ENCODE data around the gene ITGBL1. TPM values are rescaled to one million over a fixed set of nuclear protein-coding genes. Genes with fewer than 3 reads are reported as not detected.

Gene ITGBL1
- total RNA-seq, 4 donors from 2014 or later: 1.3 to 3.5 (median 2.4) TPM

DNA sequence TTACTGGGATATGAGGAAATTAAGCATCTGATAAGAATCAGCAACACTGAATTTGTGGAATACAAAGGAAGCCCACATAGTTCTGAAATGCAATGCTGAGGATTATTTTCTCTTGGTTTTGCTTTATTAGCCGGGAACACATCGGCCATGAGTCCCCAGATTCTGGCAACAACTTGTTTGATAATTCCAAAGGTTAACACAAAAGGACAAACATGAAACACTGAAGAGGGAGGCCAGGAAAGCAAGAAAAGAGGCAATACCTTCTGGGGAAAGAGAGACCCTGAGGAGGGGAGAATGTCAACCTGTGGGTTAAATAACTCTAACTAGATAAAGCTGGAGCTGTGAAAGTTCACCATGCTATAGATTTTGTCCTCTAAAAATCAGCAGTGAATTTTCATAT is 285.9 kb downstream of the ITGBL1 start:
- TF ChIP-seq, protein P1, sequence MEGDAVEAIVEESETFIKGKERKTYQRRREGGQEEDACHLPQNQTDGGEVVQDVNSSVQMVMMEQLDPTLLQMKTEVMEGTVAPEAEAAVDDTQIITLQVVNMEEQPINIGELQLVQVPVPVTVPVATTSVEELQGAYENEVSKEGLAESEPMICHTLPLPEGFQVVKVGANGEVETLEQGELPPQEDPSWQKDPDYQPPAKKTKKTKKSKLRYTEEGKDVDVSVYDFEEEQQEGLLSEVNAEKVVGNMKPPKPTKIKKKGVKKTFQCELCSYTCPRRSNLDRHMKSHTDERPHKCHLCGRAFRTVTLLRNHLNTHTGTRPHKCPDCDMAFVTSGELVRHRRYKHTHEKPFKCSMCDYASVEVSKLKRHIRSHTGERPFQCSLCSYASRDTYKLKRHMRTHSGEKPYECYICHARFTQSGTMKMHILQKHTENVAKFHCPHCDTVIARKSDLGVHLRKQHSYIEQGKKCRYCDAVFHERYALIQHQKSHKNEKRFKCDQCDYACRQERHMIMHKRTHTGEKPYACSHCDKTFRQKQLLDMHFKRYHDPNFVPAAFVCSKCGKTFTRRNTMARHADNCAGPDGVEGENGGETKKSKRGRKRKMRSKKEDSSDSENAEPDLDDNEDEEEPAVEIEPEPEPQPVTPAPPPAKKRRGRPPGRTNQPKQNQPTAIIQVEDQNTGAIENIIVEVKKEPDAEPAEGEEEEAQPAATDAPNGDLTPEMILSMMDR (IDR thresholded peaks at IDR 0.05): no peak
- DNase-seq (ENCODE audit: low spot score) (no peak), ATAC-seq (ENCODE audit: low FRiP score) (no peak)

DNA sequence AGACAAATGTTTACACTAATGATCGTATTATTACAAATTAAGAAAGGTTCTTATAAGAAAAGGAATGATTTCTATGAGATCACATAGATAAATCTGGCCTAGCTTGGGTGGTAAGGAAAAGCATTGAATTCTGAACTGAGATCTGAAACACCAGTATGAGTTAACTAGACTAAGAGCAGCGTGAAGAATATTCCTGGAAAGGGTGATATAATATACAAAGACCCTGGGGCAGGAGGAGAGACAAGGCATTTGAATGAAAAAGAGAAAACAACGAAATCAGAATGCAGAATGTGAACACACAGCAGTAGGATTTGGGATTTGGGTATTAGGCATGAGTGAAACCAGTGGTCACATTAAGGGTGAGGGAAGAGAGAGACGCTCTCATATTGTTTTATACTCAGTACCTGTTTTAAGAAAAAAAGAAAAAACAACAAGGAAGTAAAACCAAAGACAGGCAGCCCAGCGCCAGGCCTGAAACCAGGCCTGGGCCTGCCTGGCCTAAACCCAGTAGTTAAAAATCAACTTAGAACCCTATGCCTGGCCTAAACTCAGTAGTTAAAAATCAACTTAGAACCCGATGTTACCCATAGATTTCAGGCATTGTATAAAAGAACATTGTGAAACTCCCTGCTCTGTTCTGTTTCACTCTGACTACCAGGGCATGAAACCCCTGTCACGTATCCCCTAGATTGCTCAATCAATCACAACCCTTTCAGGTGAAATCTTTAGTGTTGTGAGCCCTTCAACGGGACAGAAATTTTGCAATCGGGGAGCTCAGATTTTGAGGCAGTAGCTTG is 287.1 kb downstream of the ITGBL1 start:
- DNase-seq (ENCODE audit: low spot score): no peak
- TF ChIP-seq, protein P1 (IDR thresholded peaks at IDR 0.05): no peak
- ATAC-seq (ENCODE audit: low FRiP score): no peak

DNA sequence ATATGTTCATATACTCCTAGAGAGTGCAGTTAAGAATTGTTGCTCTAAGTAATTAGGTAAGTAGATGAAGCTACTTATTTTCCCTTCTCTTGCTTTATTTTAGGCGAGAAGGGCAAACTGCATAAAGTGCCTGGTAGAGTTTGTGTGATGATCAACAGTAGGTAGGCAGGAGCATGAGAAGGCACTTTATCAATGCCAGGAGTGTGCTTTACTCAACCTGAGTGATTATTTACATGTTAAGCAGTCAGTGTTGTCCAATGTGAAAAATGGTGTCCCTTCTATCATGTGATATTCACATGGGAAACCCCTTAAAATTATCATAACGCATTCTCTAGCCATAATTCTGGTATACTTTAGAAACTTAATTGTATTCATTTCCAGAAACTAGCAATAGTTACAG is 294.0 kb downstream of the ITGBL1 start:
- DNase-seq (ENCODE audit: low spot score): no peak
- TF ChIP-seq, protein P1 (IDR thresholded peaks at IDR 0.05): no peak
- ATAC-seq (ENCODE audit: low FRiP score): no peak

DNA sequence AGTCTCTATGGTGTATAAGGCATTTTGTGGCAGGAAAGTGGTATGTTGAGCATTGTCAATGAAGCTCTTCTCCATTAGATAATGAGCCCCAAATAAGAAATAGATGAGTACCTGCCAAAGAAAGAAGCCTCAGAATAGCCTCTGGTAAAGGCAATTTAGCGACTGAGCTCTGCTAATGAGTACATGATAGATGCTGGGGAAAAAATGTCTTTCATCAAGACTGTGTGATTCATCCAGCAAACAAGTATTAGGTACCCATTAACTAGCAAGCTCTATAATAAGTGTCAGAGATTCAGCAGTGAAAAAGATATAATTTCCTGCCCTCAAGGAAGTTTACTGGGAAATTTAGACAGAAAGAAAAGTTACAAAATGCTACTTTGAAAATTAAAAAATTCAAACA is 294.6 kb downstream of the ITGBL1 start:
- TF ChIP-seq, protein P1 (IDR thresholded peaks at IDR 0.05): no peak
- ATAC-seq (ENCODE audit: low FRiP score) (no peak), DNase-seq (ENCODE audit: low spot score) (no peak)

DNA sequence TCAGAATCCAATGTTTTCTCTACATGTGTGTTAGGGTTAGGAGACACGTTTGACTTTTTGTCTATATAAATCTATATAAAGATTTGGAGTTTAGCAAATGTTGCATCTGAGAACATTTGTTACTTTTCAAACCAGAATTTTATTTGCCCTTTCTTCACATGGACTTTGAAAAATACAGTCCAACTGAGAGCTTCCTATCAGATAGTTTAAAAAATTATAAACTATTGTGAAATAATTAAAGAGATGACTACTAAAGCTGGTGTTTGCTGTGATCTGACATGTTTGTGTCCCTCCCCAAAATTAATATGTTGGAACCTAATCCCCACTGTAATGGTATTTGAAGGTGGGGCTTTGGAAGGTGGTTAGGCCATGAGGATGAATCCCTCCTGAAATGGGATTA is 297.1 kb downstream of the ITGBL1 start:
- DNase-seq (ENCODE audit: low spot score) (no peak), ATAC-seq (ENCODE audit: low FRiP score) (no peak)
- TF ChIP-seq, protein P1 (IDR thresholded peaks at IDR 0.05): no peak

DNA sequence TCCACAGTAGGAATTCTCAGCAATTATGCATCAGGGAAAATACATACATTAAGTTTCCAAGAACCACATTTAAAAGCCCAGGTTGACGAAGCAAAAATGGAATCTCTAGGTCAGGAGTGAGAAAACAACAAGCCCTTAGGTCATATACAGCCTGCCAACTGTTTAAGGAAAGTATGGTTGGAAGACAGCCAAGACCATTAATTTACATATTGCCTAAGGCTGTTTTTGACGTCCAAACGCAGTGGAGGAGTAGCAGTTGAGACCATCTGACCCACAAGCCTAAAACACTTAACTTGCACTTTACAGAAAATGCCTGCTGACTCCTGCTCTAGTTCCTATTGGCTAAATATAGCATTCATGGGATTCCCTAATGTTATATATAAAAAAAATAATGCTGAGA is 299.0 kb downstream of the ITGBL1 start:
- DNase-seq (ENCODE audit: low spot score) (no peak), ATAC-seq (ENCODE audit: low FRiP score) (peak; percentile 51)
- TF ChIP-seq, protein P1 (IDR thresholded peaks at IDR 0.05): no peak

DNA sequence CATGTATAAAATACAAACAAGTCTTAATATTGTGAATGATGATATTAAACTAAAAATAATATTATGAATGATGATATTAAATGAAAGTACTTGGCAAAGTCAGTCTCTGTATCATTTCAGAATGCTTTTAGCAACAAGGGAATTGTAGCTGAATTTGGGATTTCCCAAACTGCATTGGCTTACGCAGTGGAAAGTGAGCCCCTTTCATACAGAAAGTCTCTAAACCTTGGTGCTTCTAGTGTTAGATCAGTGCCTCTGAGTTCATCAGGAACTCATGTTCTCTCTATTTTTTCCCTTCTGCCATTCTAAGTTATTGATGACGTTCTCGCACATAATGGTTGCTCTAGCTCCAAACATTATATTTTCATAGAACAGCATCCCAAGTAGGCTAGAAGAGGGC is 300.0 kb downstream of the ITGBL1 start:
- no peak for DNase-seq (ENCODE audit: low spot score)
- ATAC-seq (ENCODE audit: low FRiP score): no peak

More for the DNA sequence above, 300.0 kb downstream of the ITGBL1 start:
- TF ChIP-seq, protein P1 (IDR thresholded peaks at IDR 0.05): no peak
